Measurements from ENCODE around the gene CPNE6.

Gene CPNE6

GRCh38 chr14:24070285-24071143 is 848 bp upstream of the CPNE6 start:
- H3K27ac ChIP-seq (ENCODE audit: low read depth, low read length) = no peak overlapping the region
- H3K4me3 ChIP-seq (ENCODE audit: low read depth, low read length) = no peak overlapping the region
- no peak overlapping the region for H3K9ac ChIP-seq (ENCODE audit: low read depth, low read length)
- H3K27me3 ChIP-seq (ENCODE audit: control insufficient read depth, insufficient read depth, low read length) = no peaks in the 10 kb centered on the region
- no peaks in the 10 kb centered on the region for H3K9me3 ChIP-seq (ENCODE audit: control insufficient read depth, insufficient read depth, low read length)
- H3K36me3 ChIP-seq (ENCODE audit: control insufficient read depth, insufficient read depth, low read length) = no peaks in the 10 kb centered on the region
- H3K4me1 ChIP-seq (ENCODE audit: control insufficient read depth, insufficient read depth, low read length) = no peaks in the 10 kb centered on the region

- Histone ChIP-seq H3K9me3 (ENCODE audit: control insufficient read depth, insufficient read depth, low read length) (no peaks in the 10 kb centered on the region), H3K4me1 (ENCODE audit: control insufficient read depth, insufficient read depth, low read length) (no peaks in the 10 kb centered on the region), H3K27ac (ENCODE audit: low read depth, low read length) (no peak overlapping the region), H3K9ac (ENCODE audit: low read depth, low read length) (no peak overlapping the region), H3K27me3 (ENCODE audit: control insufficient read depth, insufficient read depth, low read length) (no peaks in the 10 kb centered on the region), H3K4me3 (ENCODE audit: low read depth, low read length) (no peak overlapping the region), H3K36me3 (ENCODE audit: control insufficient read depth, insufficient read depth, low read length) (no peaks in the 10 kb centered on the region)
These were observed 571 bp downstream of the CPNE6 start for GRCh38 chr14:24071836-24072430.

- H3K27ac ChIP-seq (ENCODE audit: low read depth, low read length) = no peak overlapping the region
- H3K9me3 ChIP-seq (ENCODE audit: control insufficient read depth, insufficient read depth, low read length) = no peaks in the 10 kb centered on the region
- no peak overlapping the region for H3K4me3 ChIP-seq (ENCODE audit: low read depth, low read length)
- H3K9ac ChIP-seq (ENCODE audit: low read depth, low read length) = no peak overlapping the region
- no peaks in the 10 kb centered on the region for H3K27me3 ChIP-seq (ENCODE audit: control insufficient read depth, insufficient read depth, low read length)
- no peaks in the 10 kb centered on the region for H3K36me3 ChIP-seq (ENCODE audit: control insufficient read depth, insufficient read depth, low read length)
- H3K4me1 ChIP-seq (ENCODE audit: control insufficient read depth, insufficient read depth, low read length) = no peaks in the 10 kb centered on the region
These were observed 1.1 kb downstream of the CPNE6 start for GRCh38 chr14:24072436-24072835.

- H3K4me1 ChIP-seq (ENCODE audit: control insufficient read depth, insufficient read depth, low read length) = no peaks in the 10 kb centered on the region
- no peaks in the 10 kb centered on the region for H3K9me3 ChIP-seq (ENCODE audit: control insufficient read depth, insufficient read depth, low read length)
- H3K9ac ChIP-seq (ENCODE audit: low read depth, low read length) = no peak overlapping the region
- no peak overlapping the region for H3K4me3 ChIP-seq (ENCODE audit: low read depth, low read length)
- no peak overlapping the region for H3K27ac ChIP-seq (ENCODE audit: low read depth, low read length)
- no peaks in the 10 kb centered on the region for H3K27me3 ChIP-seq (ENCODE audit: control insufficient read depth, insufficient read depth, low read length)
- no peaks in the 10 kb centered on the region for H3K36me3 ChIP-seq (ENCODE audit: control insufficient read depth, insufficient read depth, low read length)
These were observed 1.8 kb downstream of the CPNE6 start for GRCh38 chr14:24072881-24073877.

- no peaks in the 10 kb centered on the region for H3K27me3 ChIP-seq (ENCODE audit: control insufficient read depth, insufficient read depth, low read length)
- peaks cover 7% of the 10 kb centered on the region for H3K4me1 ChIP-seq (ENCODE audit: control insufficient read depth, insufficient read depth, low read length)
- no peaks in the 10 kb centered on the region for H3K9me3 ChIP-seq (ENCODE audit: control insufficient read depth, insufficient read depth, low read length)
These were observed 3.5 kb downstream of the CPNE6 start for GRCh38 chr14:24074625-24075484.

GRCh38 chr14:24075485-24076301 is 4.3 kb downstream of the CPNE6 start:
- Histone ChIP-seq H3K27me3 (ENCODE audit: control insufficient read depth, insufficient read depth, low read length) (no peaks in the 10 kb centered on the region), H3K9ac (ENCODE audit: low read depth, low read length) (no peak overlapping the region), H3K4me1 (ENCODE audit: control insufficient read depth, insufficient read depth, low read length) (peaks cover 15% of the 10 kb centered on the region), H3K27ac (ENCODE audit: low read depth, low read length) (no peak overlapping the region), H3K9me3 (ENCODE audit: control insufficient read depth, insufficient read depth, low read length) (no peaks in the 10 kb centered on the region), H3K36me3 (ENCODE audit: control insufficient read depth, insufficient read depth, low read length) (no peaks in the 10 kb centered on the region), H3K4me3 (ENCODE audit: low read depth, low read length) (no peak overlapping the region)

More at GRCh38 chr14:24074625-24075484, 3.5 kb downstream of the CPNE6 start:
- H3K4me3 ChIP-seq (ENCODE audit: low read depth, low read length) = no peak overlapping the region
- no peaks in the 10 kb centered on the region for H3K36me3 ChIP-seq (ENCODE audit: control insufficient read depth, insufficient read depth, low read length)
- H3K27ac ChIP-seq (ENCODE audit: low read depth, low read length) = no peak overlapping the region
- no peak overlapping the region for H3K9ac ChIP-seq (ENCODE audit: low read depth, low read length)

GRCh38 chr14:24076302-24076601 is 4.9 kb downstream of the CPNE6 start:
- Histone ChIP-seq H3K9ac (ENCODE audit: low read depth, low read length) (no peak overlapping the region), H3K27me3 (ENCODE audit: control insufficient read depth, insufficient read depth, low read length) (no peaks in the 10 kb centered on the region), H3K4me1 (ENCODE audit: control insufficient read depth, insufficient read depth, low read length) (peaks cover 18% of the 10 kb centered on the region), H3K36me3 (ENCODE audit: control insufficient read depth, insufficient read depth, low read length) (no peaks in the 10 kb centered on the region), H3K27ac (ENCODE audit: low read depth, low read length) (no peak overlapping the region), H3K9me3 (ENCODE audit: control insufficient read depth, insufficient read depth, low read length) (no peaks in the 10 kb centered on the region), H3K4me3 (ENCODE audit: low read depth, low read length) (no peak overlapping the region)

- H3K4me3 ChIP-seq (ENCODE audit: low read depth, low read length) = no peak overlapping the region
- H3K27me3 ChIP-seq (ENCODE audit: control insufficient read depth, insufficient read depth, low read length) = peaks cover 5% of the 10 kb centered on the region
- no peaks in the 10 kb centered on the region for H3K36me3 ChIP-seq (ENCODE audit: control insufficient read depth, insufficient read depth, low read length)
- H3K27ac ChIP-seq (ENCODE audit: low read depth, low read length) = no peak overlapping the region
- peaks cover 21% of the 10 kb centered on the region for H3K4me1 ChIP-seq (ENCODE audit: control insufficient read depth, insufficient read depth, low read length)
- no peaks in the 10 kb centered on the region for H3K9me3 ChIP-seq (ENCODE audit: control insufficient read depth, insufficient read depth, low read length)
- no peak overlapping the region for H3K9ac ChIP-seq (ENCODE audit: low read depth, low read length)
These were observed 5.7 kb downstream of the CPNE6 start for GRCh38 chr14:24077086-24077485.

- peaks cover 23% of the 10 kb centered on the region for H3K4me1 ChIP-seq (ENCODE audit: control insufficient read depth, insufficient read depth, low read length)
- peaks cover 14% of the 10 kb centered on the region for H3K27me3 ChIP-seq (ENCODE audit: control insufficient read depth, insufficient read depth, low read length)
- no peak overlapping the region for H3K4me3 ChIP-seq (ENCODE audit: low read depth, low read length)
- no peaks in the 10 kb centered on the region for H3K9me3 ChIP-seq (ENCODE audit: control insufficient read depth, insufficient read depth, low read length)
- no peak overlapping the region for H3K9ac ChIP-seq (ENCODE audit: low read depth, low read length)
- no peaks in the 10 kb centered on the region for H3K36me3 ChIP-seq (ENCODE audit: control insufficient read depth, insufficient read depth, low read length)
- no peak overlapping the region for H3K27ac ChIP-seq (ENCODE audit: low read depth, low read length)
These were observed 6.8 kb downstream of the CPNE6 start for GRCh38 chr14:24078146-24078545.
